Stomach (tissue), 9 donors: ENCODE results near the gene GOLGA6L7. TPM values are rescaled to one million over a fixed set of nuclear protein-coding genes. Genes with fewer than 3 reads are reported as not detected.
"Not testable (repeated sequence)": the region's sequence is repeated elsewhere in the genome, so short reads cannot be mapped to it uniquely, and the experiment has no call there.

Source experiments
- DNase-seq, 2 donors: peaks; one replicate each; pipeline versions ENCODE4 v3.0.0 to v3.0.0-alpha.2; 2013 to 2019
- H3K27ac ChIP-seq, 5 donors: fragments of 200-600 bp in 4 of 5; sonication (generic) in 4 of 5; one replicate each; pipeline ENCODE4 v1.5.1; 2013 to 2019; ENCODE audit warnings: mild to moderate bottlenecking in 1 of 5, moderate library complexity in 1 of 5
- H3K27me3 ChIP-seq, 3 donors: fragments of 200-600 bp; sonication (generic); one replicate each; pipeline ENCODE4 v1.5.1; 2017 to 2019; ENCODE audit warnings: mixed run types in 1 of 3
- H3K36me3 ChIP-seq, 4 donors: fragments of 200-600 bp; sonication (generic); 1 replicate in 3 of 4; 2 replicates in 1 of 4; pipeline ENCODE4 v1.5.1; 2016 to 2019
- H3K4me1 ChIP-seq, 4 donors: fragments of 200-600 bp; sonication (generic); one replicate each; pipeline ENCODE4 v1.5.1; 2016 to 2019
- H3K4me3 ChIP-seq, 4 donors: fragments of 200-600 bp; sonication (generic) in 3 of 4; one replicate each; pipeline ENCODE4 v1.5.1; 2016 to 2019; ENCODE audit warnings: mild to moderate bottlenecking in 1 of 4
- H3K9me3 ChIP-seq, 4 donors: fragments of 200-600 bp; sonication (generic); one replicate each; pipeline ENCODE4 v1.5.1; 2016 to 2019
- EP300 ChIP-seq: sonication (generic); formaldehyde crosslinking; IDR thresholded peaks from one replicate; pipeline ENCODE4 v1.6.1; 2017; ENCODE audit warnings: antibody characterized with exemption
- POLR2A ChIP-seq, 4 donors: fragments of 450-650 bp; IDR thresholded peaks; one replicate each; pipeline ENCODE4 v1.6.1; 2016; ENCODE audit warnings: antibody characterized with exemption in 4 of 4, control low read depth in 2 of 4, mild to moderate bottlenecking in 1 of 4, moderate library complexity in 1 of 4
- POLR2AphosphoS5 ChIP-seq, 3 donors: sonication (generic); formaldehyde crosslinking; IDR thresholded peaks; one replicate each; pipeline ENCODE4 v1.6.1; 2016; ENCODE audit warnings: antibody characterized with exemption in 3 of 3
- WGBS, 5 donors: extraction: QIAGEN DNeasy Blood & Tissue Kit in 3 of 5; methylation state at CpG; one replicate each; pipeline versions ENCODE4 v1.1.5 to v1.1.7; 2013 to 2018; 5-methylcytosine and 5-hydroxymethylcytosine counted together
- intact Hi-C: fragments of 100-400 bp; cut with DNase I; formaldehyde crosslinking; loops from one replicate; pipeline ENCODE4 v1.15.1; 2023; ENCODE audit warnings: low total_unique reads
- polyA plus RNA-seq, 3 donors: library from polyadenylated mRNA; stranded (reverse); fragments of 200-250 nt; gene quantifications; one replicate each; pipeline ENCODE4 v1.2.3, GENCODE V29; 2013
- total RNA-seq, 5 donors: library from RNA; depleted of rRNA; stranded (reverse); fragments of >200 nt; gene quantifications; one replicate each; pipeline versions ENCODE4 v1.1.0 to v1.2.3, GENCODE V29; 2014 to 2016
- TF ChIP-seq, protein P1 (sequence below), 7 experiments: fragments of 450-650 bp in 4 of 7; fragments of 200-600 bp in 3 of 7; sonication (generic) in 3 of 7; IDR thresholded peaks; one replicate each; pipeline ENCODE4 v1.5.1; 2016 to 2019; ENCODE audit warnings: antibody characterized with exemption in 7 of 7, control low read depth in 2 of 7, mild to moderate bottlenecking in 1 of 7
- donor health status: healthy with polysubstance abuse.
- donor health status: Bipolar disorder and iron deficiency.
- donor health status: healthy.

The GOLGA6L7 gene
- total and polyA plus RNA-seq, 8 donors, result not detected

DNA sequence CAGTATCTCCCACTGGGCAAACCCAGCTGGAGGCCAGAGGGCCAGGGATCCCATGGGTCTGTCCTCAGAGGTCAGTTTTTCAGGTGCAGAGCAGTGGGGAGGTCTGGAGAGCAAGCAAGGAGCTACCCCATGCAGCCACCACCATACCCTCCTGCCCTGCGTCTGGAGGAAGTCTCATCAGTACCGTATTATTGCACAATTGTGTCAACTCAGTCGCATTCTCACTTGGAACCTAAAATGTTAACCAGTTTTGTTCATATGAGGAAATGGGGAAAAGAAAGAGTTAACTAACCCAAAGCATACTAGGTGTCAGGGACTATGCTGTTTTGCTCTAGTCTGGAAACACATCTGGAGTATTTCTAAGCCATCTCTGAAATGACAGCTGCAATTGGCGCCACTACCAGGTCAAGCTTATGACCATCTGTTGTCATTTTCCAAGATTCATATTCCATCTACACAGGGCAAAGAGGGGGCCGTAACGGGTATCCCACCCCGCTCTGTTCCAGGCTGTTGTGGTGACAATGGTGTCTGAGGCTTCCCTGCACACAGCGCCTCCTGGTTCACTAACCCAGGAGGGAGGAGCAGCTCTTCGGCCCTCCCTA is 20.4 kb upstream of the GOLGA6L7 start:
- 68 to 93% (median 88%) methylated on average over 9 of the region's 9 CpGs for WGBS, 5 donors
- no peak overlapping the region for H3K27ac ChIP-seq
- DNase-seq, result no peak
- H3K4me3 ChIP-seq, result no peak overlapping the region
- peaks cover 0 to 42% (median 8%) of the 10 kb centered on the region in 4 donors for H3K9me3 ChIP-seq
- no peak for TF ChIP-seq POLR2AphosphoS5 (IDR thresholded peaks at IDR 0.05)
- TF ChIP-seq, protein P1, sequence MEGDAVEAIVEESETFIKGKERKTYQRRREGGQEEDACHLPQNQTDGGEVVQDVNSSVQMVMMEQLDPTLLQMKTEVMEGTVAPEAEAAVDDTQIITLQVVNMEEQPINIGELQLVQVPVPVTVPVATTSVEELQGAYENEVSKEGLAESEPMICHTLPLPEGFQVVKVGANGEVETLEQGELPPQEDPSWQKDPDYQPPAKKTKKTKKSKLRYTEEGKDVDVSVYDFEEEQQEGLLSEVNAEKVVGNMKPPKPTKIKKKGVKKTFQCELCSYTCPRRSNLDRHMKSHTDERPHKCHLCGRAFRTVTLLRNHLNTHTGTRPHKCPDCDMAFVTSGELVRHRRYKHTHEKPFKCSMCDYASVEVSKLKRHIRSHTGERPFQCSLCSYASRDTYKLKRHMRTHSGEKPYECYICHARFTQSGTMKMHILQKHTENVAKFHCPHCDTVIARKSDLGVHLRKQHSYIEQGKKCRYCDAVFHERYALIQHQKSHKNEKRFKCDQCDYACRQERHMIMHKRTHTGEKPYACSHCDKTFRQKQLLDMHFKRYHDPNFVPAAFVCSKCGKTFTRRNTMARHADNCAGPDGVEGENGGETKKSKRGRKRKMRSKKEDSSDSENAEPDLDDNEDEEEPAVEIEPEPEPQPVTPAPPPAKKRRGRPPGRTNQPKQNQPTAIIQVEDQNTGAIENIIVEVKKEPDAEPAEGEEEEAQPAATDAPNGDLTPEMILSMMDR (IDR thresholded peaks at IDR 0.05), result no peak
- TF ChIP-seq POLR2A (IDR thresholded peaks at IDR 0.05), result no peak
- no peak for TF ChIP-seq EP300
- H3K36me3 ChIP-seq, result no peaks in the 10 kb centered on the region
- H3K4me1 ChIP-seq, result no peaks in the 10 kb centered on the region
- intact Hi-C loops, result no loop called here
- no peaks in the 10 kb centered on the region for H3K27me3 ChIP-seq

DNA sequence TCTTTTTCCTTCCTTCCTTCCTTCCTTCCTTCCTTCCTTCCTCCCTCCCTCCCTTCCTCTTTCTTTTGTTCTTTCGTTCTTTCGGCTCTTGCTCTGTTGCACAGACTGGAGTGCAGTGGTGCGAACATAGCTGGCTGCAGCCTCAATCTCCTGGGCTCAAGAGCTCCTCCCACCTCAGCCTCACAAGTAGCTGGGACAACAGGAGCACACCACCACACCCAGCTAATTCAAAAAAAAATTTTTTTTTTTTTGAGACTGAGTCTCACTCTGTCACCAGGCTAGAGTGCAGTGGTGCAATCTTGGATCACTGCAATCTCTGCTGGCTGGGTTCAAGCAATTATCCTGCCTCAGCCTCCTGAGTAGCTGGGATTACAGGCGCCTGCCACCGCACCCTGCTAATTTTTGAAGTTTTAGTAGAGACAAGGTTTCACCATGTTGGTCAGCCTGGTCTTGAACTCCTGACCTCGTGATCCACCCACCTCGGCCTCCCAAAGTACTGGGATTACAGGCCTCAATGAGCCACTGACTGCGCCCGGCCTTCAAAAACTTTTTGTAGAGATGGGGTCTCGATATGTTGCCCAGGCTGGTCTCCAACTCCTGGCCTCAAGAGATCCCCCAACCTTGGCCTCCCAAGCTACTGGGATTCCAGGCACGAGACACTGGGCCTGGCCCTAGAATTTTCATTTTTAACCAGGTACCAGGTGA is 13.3 kb upstream of the GOLGA6L7 start:
- H3K4me3 ChIP-seq, H3K27ac ChIP-seq, intact Hi-C loops, H3K4me1 ChIP-seq, DNase-seq, H3K27me3 ChIP-seq, H3K36me3 ChIP-seq, H3K9me3 ChIP-seq: not testable (repeated sequence)
- WGBS, 5 donors, result 87 to 91% (median 89%) methylated on average over 11 of the region's 11 CpGs

DNA sequence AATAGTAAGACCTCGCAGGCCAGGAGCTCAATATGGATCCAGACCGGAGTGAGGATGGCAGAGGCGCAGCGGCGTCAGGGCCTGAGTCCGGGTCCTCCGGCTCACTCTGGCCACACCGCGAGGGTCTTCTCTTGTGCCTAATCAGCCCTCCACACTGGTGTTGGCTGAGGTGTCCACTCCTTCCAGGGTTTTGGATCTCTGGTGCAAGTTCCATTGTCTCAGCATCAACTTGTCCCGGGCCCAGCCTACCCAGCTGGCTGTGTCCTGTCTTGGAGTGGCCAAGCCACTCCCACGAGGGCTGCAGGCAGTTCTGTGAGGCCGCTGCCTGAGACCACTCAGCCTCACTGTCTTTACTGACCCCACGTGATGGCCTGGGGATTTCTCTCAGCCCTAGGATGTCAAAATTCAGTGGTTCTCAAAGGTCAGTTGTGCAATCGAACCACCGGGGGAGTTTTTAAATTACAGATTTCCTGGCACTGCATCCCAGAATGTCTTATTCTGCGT is 12.6 kb upstream of the GOLGA6L7 start:
- no peaks in the 10 kb centered on the region for H3K27me3 ChIP-seq
- DNase-seq, result peak in 1 of 2 donors; percentile 30
- WGBS, 5 donors, result 71 to 86% (median 82%) methylated on average over 7 to 16 of the region's 16 CpGs
- H3K4me1 ChIP-seq, result no peaks in the 10 kb centered on the region
- intact Hi-C loops, result no loop called here
- no peak overlapping the region for H3K27ac ChIP-seq
- H3K9me3 ChIP-seq, result no peaks in the 10 kb centered on the region
- H3K4me3 ChIP-seq, result no peak overlapping the region
- H3K36me3 ChIP-seq, result no peaks in the 10 kb centered on the region
- TF ChIP-seq POLR2A (IDR thresholded peaks at IDR 0.05) (no peak), EP300 (no peak), POLR2AphosphoS5 (IDR thresholded peaks at IDR 0.05) (no peak)
- TF ChIP-seq, protein P1 (IDR thresholded peaks at IDR 0.05), result no peak

DNA sequence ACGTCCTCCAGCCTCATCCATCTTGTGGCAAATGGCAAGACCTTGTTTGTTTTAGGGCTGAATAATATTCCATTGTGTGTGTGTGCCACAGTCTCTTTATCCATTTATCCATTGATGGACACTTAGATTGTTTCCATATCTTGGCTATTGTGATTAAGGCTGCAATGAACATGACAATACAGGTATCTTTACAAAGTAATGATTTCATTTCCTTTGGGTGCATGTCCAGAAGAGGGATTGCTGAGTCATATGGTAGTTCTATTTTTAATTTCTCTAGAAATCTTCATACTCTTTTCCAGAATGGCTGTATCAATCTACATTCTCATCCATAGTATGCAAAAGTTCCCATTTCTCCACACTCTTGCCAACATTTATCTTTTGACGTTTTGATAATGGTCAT is 6.1 kb upstream of the GOLGA6L7 start:
- H3K9me3 ChIP-seq, H3K27ac ChIP-seq, H3K36me3 ChIP-seq, H3K27me3 ChIP-seq, intact Hi-C loops, DNase-seq, H3K4me1 ChIP-seq, H3K4me3 ChIP-seq: not testable (repeated sequence)
- 43 to 56% (median 45%) methylated on average over 2 of the region's 2 CpGs for WGBS, 5 donors

DNA sequence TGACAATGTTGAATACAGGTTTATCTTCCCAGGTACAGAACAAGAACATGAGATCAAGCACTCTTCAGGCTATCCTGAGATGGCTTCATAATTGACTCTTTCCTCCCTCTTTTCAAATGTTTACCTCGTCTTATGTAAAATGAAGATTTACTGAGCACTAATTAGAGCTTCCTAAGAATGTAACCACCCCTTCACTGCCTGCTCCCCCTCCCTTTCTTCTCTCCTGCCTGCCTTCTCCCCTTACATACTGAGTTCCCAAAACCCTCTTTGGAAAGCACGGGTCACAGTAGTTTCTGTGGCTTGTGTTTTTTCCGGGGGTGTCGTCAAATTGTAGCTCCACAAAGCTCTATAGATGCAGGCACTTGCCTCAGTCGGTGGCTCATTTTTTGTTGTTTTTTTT is 5.2 kb upstream of the GOLGA6L7 start:
- WGBS, 5 donors, result 47 to 57% (median 51%) methylated on average over 5 of the region's 5 CpGs
- intact Hi-C loops, H3K4me3 ChIP-seq: not testable (repeated sequence)

DNA sequence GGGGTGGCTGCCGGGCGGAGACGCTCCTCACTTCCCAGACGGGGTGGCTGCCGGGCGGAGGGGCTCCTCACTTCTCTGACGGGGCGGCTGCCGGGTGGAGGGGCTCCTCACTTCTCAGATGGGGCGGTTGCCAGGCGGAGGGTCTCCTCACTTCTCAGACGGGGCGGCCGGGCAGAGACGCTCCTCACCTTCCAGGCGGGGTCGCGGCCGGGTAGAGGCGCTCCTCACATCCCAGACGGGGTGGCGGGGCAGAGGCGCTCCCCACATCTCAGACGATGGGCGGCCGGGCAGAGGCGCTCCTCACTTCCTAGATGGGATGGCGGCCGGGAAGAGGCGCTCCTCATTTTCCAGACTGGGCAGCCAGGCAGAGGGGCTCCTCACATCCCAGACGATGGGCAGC is 1.3 kb upstream of the GOLGA6L7 start:
- H3K27me3 ChIP-seq, H3K36me3 ChIP-seq, intact Hi-C loops, H3K27ac ChIP-seq, H3K9me3 ChIP-seq, DNase-seq, H3K4me3 ChIP-seq, H3K4me1 ChIP-seq: not testable (repeated sequence)
- WGBS, 5 donors, result 95 to 98% (median 97%) methylated on average over 13 to 30 of the region's 31 CpGs

More for the DNA sequence above, 5.2 kb upstream of the GOLGA6L7 start:
- H3K27me3 ChIP-seq, H3K27ac ChIP-seq, H3K4me1 ChIP-seq, DNase-seq, H3K9me3 ChIP-seq, H3K36me3 ChIP-seq: not testable (repeated sequence)

DNA sequence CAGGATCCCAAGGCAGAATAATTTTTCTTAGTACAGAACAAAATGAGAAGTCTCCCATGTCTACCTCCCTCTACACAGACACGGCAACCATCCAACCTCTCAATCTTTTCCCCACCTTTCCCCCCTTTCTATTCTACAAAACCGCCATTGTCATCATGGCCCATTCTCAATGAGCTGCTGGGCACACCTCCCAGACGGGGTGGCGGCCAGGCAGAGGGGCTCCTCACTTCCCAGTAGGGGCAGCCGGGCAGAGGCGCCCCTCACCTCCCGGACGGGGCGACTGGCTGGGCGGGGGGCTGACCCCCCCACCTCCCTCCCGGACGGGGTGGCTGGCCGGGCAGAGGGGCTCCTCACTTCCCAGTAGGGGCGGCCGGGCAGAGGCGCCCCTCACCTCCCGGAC is 827 bp upstream of the GOLGA6L7 start:
- H3K27me3 ChIP-seq, H3K36me3 ChIP-seq, H3K27ac ChIP-seq, H3K4me3 ChIP-seq, H3K9me3 ChIP-seq, DNase-seq, H3K4me1 ChIP-seq, intact Hi-C loops: not testable (repeated sequence)
- 92 to 97% (median 96%) methylated on average over 2 to 12 of the region's 17 CpGs for WGBS, 5 donors

DNA sequence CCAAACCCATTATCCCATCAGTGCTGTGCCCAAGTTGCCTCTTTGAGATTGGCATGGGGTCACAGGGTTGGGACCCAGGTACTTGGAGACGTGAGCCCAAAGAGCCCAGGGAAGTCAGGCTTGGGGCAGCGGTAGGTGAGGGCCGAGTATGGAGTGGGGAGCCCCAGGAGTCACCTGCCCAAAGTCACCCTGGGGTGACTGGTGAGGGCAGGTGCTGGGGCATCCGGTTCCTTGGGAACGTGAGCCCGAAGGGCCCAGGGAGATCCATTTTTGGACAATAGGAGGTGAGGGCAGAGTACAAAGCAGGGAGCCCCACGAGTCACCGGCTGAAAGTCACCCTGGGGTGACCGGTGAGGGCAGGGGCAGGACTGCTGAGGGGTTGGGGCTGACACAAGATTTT is 485 bp downstream of the GOLGA6L7 start:
- H3K4me1 ChIP-seq, H3K36me3 ChIP-seq, H3K27ac ChIP-seq, H3K4me3 ChIP-seq, H3K27me3 ChIP-seq, H3K9me3 ChIP-seq, intact Hi-C loops, DNase-seq: not testable (repeated sequence)
- WGBS, 5 donors, result 85 to 96% (median 94%) methylated on average over 6 to 9 of the region's 9 CpGs

DNA sequence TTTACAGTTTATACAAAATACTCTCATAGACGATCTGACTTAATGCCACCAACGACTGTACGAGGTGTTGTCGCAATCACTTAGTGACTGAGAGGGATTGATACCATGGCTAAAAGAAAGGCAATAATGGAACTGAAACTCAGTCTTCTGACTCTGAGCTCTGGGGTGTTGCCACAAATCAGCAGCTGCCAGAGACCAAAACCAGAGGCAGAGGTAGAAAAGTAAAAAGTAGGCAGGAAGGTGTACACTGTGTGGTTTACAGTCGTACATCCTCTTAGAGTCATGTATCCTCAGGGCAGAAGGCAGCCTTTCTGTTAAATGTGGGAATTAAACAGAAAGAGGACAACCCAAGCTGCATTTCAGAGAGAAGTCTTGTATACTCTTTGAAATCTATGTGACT is 1.2 kb downstream of the GOLGA6L7 start:
- intact Hi-C loops, DNase-seq, H3K4me3 ChIP-seq, H3K4me1 ChIP-seq, H3K36me3 ChIP-seq, H3K27ac ChIP-seq, H3K9me3 ChIP-seq, H3K27me3 ChIP-seq: not testable (repeated sequence)
- WGBS, 5 donors, result 50 to 73% (median 62%) methylated on average over 2 to 5 of the region's 5 CpGs
